DND-41 (cell line): ENCODE data around the gene PLA2G12B.

Source experiments
- CTCF ChIP-seq: IDR thresholded peaks from 2 replicates; pipeline ENCODE4 v1.5.1; 2012; ENCODE audit warnings: borderline replicate concordance, low read length, moderate library complexity, mild to moderate bottlenecking; ENCODE audit not compliant: poor library complexity, severe bottlenecking; ENCODE audit errors: extremely low read depth
- EZH2 ChIP-seq: IDR thresholded peaks from 3 replicates; pipeline ENCODE4 v1.6.1; 2012; ENCODE audit warnings: borderline replicate concordance, low read depth, mild to moderate bottlenecking, moderate library complexity, low read length, inconsistent platforms; ENCODE audit not compliant: severe bottlenecking

GRCh38 chr10:72898616-72899015 is 56.0 kb downstream of the PLA2G12B start:
- no peak for TF ChIP-seq CTCF
- no peak for TF ChIP-seq EZH2
